HG03135 (cell line): Measurements from ENCODE around the gene MAP3K14.

Source experiments
- ATAC-seq: cut with Tn5 transposase; IDR thresholded peaks from one replicate; pipeline ENCODE4 v1.9.1; 2021; ENCODE audit warnings: mild to moderate bottlenecking, moderate library complexity; ENCODE audit not compliant: unreplicated experiment

Gene MAP3K14

DNA sequence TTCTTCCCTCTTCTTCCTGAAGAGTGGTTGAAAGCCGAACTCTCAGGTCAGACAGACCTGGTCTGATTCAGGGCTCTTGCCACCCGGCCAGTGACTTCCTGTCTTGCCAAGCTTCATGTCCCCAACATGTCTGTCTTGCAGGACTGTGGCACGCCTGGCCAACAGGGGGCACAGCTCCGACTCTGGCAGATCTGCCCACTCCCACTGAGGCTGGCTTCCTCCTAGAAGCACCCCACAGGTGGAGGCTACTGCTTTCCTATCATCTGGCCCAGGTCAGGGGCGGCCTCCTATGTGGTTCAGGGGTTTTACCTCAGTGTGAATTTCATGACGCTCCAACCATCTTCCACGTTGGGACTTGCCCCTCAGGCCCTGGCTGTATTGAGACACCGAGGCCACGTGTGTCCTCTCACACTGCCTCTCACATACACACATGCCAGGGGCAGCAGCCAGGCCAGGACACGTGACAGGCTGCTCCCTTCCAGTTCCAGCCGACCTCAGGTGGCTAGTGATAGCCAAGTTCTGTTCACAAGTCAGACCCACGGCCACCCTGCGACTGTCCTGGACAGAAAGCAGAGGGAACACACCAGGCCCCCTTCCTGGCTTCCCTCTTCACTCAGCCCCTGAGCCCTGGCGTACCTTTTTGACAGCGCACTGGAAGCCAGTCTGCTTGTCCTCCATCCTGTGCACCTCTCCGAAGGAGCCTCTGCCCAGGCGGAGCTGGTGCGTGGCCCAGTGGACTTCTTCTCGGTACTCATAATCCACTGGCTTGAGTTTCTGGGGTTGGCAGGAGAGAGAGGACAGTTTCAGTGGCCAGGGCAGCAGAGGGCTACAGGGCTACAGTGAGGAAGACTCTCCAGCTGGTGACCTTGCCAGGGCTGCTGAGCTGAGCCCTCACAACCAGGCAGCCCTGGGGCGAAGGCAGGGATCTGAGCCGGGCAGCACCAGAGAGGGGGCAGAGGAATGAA, 32.4 kb downstream of the MAP3K14 start:
- ATAC-seq, result no peak

DNA sequence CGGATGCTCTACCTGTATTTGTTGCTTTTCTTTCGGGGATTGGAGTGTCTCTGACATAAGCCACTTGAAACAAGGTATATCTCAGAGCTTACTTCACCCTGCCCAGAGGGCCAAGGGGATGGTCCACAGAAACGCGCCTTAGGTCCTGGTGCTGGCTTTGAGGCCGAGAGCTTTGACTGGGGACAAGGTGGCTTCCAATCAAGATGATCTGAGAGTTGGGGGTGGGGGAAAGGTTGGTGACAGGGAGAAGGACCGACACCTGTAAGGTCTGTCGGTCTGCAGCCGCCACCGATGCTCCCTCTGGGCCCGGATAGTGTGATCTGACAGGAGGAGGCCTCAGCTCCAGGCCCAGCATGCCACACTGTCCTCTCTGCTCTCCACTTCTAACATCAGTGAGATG, 33.1 kb downstream of the MAP3K14 start:
- ATAC-seq, result no peak

DNA sequence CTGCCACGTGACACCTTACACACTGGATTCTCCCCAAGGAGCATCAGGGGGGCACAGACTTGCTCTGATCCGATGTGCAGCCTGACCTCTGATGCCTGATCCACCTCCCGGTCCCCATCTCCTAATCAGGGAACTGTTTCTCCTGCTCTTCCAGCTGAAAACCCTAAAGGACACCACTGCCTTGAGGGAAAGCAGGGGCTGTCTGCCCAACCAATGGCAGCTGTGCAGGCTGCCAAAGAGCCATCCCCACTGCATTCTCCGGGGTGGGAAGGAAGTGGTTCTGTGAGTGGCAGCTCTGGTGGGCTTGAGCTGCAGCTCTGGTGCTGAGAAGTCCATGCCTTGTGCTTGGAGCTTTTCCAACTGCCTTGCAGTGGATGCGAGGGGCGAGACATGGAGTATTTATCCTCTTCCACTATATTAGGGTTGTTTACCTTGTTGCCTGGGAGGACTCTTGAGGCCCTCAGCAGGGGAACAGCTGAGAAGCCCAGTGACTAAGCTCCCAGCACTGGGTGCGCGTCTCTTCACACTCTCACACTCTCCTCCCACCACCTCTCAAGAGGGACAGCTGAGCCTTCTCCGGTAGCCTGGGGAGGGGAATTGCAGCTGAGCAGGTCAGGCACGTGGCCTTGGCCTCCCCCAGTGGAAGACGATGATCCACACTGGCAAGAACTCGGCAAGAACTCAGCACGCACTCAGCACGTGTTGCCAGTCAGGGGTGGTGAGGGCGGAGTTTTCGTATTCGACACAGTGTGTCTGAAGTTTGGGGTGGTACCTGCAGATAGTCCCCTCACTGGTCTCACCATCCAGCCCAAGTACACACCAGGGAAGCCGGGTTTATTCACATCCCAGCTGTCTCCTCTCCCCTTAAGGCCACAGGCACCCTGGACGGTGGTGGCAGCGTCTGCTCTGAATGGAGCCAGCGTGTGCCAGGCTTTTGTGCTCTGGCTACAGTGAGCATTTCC, 33.9 kb downstream of the MAP3K14 start:
- no peak for ATAC-seq

- no peak for ATAC-seq
Observed at GRCh38 chr17:45279898-45280297, 36.9 kb downstream of the MAP3K14 start.

DNA sequence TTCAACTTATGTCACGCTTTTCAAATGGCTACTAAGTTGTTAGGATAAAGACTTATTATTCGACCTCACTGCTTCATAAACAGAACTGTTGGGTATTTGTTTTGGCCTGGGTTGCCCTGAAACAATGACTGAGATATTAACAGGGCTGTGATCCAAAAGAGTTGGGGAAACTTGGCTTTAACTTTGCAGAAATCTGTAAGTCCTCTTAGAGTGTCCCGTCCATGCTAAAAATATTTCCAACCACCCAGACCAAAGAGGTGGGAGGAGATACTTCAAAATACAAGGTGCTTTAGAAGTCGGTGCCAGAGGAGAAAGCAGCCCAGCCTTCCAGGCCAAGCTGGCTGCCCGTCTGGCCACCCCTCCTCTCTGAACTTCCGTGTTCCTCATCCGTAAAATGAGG, 38.8 kb downstream of the MAP3K14 start:
- ATAC-seq, result no peak

DNA sequence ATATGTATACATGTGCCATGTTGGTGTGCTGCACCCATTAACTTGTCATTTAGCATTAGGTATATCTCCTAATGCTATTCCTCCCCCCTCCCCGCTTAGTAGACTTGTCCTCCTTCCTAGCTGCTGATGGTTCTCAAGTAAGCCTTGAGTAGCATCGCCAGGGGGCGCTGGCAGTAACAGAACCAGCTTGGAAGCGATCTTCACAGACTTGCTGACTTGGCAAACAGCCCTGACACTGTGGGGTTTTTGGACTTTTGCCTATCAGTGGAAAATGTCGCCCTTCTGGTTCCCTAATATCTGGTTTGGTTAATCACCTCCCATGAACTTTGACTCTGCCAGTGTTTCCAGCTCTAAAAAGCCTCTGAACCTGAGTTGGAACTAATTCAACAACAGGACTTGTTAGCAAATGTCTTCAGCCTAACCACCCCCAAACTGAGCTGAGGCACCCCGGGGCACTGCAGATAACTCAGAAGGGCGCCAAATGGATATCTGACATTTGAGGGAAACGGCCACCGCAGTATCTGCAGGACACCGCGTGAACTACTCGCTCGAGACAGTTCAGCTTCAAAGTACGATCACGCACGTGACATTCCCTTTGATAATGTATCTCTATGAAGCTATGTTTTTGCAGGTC, 39.5 kb downstream of the MAP3K14 start:
- ATAC-seq, result no peak

- no peak for ATAC-seq
Observed at GRCh38 chr17:45276031-45276430, 40.8 kb downstream of the MAP3K14 start.

DNA sequence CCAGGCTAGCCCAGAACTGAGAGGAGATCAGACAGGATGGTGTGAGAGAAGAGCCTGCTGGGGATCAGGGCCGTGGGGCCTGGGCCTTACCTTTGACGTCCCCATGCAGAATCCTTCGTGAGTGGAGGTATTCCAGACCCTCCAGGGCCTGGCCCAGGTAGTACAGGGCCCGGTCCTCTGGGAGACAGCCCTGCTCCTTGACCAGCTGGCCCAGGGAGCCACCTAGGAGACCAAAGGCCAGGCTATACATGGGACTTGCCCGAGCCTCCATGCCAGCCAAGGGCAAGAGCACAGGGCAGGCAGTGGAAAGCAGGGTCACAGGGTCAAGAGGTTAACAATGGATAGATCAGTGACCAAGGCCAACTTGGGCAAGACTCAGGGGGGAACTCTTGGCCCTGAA, 42.8 kb downstream of the MAP3K14 start:
- no peak for ATAC-seq

DNA sequence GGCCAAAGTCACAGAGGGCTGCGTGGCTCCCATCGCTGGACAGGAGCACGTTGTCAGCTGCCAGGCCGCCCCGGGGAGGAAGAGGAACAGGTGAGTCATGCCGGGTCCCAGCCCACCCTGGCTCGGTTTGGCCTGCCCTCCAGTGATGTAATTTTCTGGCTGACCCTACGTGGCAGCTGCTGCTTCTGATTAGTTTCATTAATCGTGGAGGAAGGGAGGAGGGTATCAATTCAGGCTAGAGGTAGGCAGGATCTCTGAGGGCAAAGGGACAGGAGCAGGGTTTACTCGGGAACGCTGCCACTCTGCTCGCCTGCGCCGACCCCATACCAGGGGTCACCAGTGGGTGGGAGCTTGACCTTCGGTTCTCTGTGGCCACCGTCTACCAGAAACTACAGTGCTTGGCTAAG, 43.3 kb downstream of the MAP3K14 start:
- no peak for ATAC-seq

DNA sequence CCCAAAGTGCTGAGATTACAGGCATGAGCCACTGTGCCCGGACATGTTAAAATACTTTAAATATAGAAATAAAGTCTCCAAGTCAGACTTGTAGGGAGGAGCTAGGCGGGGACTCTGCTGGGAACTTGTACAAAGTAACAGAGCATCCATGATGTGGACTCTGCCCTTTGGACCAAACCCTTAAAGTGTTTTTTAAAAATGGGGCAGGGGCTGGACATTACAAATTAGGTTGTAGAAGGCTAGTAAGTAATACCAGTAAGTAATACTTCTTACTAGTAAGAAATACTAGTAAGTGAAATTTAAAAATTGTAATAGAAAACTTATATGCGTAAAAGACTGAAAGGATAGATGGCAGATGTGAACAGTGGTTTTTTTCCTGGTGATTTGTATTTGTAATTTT, 45.2 kb downstream of the MAP3K14 start:
- ATAC-seq, result no peak

- no peak for ATAC-seq
Observed at GRCh38 chr17:45270828-45271418, 45.9 kb downstream of the MAP3K14 start.

GRCh38 chr17:45269912-45270311, 46.9 kb downstream of the MAP3K14 start:
- ATAC-seq, result no peak

DNA sequence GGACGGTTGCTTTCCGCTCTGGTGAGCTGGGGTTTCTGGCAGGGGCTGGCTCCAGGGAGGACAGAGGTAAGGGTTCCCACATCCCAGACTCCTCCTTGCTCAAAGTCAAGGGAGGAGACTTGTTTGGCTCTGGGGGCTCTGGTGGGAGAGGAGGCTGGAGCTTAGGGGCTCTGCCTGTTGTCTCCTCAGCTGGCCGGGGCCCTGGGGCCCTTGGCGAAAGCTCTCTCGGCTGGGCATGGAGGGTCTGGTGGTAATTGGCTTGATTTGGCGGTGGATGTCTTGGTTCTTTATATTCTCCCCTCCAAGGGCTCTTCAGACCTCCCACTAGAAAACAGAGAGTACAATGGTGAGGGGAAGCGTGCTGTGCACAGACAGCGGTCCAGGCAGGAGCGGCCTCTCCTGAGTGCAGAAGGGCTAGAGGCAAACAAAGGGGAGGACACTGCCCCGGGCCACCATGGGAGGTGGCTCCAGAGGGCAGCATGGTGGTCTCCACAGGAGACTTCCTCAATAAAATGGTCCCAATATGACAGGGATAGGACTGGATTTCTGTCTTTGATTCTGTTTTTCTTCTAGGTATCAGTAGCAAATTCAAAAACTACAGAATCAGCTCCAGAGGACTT, 49.3 kb downstream of the MAP3K14 start:
- ATAC-seq, result no peak

GRCh38 chr17:45266372-45266926, 50.4 kb downstream of the MAP3K14 start:
- ATAC-seq, result no peak

DNA sequence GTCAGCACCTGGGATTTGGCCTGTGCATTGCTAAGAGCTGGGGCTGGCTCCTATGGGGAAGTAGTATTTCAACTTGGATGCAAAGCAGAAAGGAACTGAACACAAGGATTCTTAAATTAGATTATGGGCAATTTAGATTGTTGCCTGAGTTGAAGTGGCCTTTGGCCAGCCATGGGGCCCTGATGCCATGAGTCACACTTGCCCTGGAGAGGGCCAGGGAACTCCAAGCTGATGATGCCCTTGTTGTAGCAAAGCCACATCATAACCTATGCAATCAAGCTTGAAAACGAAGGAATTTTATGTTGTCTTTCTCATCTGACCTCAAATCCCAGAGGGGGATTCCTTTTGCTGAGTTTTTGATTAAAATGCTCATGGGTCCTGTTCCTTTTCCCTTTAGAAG, 51.0 kb downstream of the MAP3K14 start:
- ATAC-seq, result no peak

GRCh38 chr17:45264988-45265387, 51.8 kb downstream of the MAP3K14 start:
- ATAC-seq, result no peak

GRCh38 chr17:45264430-45264829, 52.4 kb downstream of the MAP3K14 start:
- ATAC-seq, result no peak

DNA sequence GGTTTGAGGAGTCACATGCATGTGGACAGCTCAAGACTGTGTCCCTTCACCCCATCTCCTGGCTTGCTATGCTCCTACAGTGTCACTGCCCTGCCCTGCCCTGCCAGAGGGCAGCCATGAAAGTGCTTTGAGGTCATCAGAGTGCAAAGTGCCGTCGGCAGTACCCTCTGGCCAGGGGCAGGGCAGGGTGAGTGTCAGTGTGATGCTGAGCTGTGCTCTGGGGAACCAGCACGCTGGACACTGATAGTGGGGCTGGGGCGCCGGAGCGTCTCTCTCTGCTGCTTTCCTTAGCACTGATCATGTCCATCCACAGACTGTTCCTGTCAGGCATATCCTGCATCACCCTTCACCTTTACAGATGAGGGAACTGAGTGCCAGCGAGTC, 53.4 kb downstream of the MAP3K14 start:
- ATAC-seq, result no peak

- ATAC-seq, result peak; percentile 8
Observed at GRCh38 chr17:45262516-45263476, 54.0 kb downstream of the MAP3K14 start.
